ENCODE results near the gene PIK3C2G.
"Not testable (repeated sequence)": the region's sequence is repeated elsewhere in the genome, so short reads cannot be mapped to it uniquely, and the experiment has no call there.

PIK3C2G gene

GRCh38 chr12:18658179-18658578, 396.9 kb downstream of the PIK3C2G start:
- DNase-seq: no peak

GRCh38 chr12:18658829-18659228, 397.5 kb downstream of the PIK3C2G start:
- DNase-seq: no peak

GRCh38 chr12:18676141-18676540, 414.8 kb downstream of the PIK3C2G start:
- DNase-seq: no peak

GRCh38 chr12:18676996-18677588, 415.8 kb downstream of the PIK3C2G start:
- DNase-seq: no peak

GRCh38 chr12:18681818-18682217, 420.5 kb downstream of the PIK3C2G start:
- no peak for DNase-seq

- no peak for DNase-seq
Measured at GRCh38 chr12:18683327-18684013, 422.2 kb downstream of the PIK3C2G start.

GRCh38 chr12:18684430-18684829, 423.1 kb downstream of the PIK3C2G start:
- DNase-seq: no peak

- DNase-seq: no peak
Measured at GRCh38 chr12:18689771-18690170, 428.5 kb downstream of the PIK3C2G start.

GRCh38 chr12:18690653-18691052, 429.3 kb downstream of the PIK3C2G start:
- DNase-seq: no peak

- not testable (repeated sequence) for DNase-seq
Measured at GRCh38 chr12:18693986-18694385, 432.7 kb downstream of the PIK3C2G start.

- no peak for DNase-seq
Measured at GRCh38 chr12:18696971-18697602, 435.8 kb downstream of the PIK3C2G start.
